GM03348 (cell line): Measurements from ENCODE around the gene CLIP4.
"Not testable (repeated sequence)": the region's sequence is repeated elsewhere in the genome, so short reads cannot be mapped to it uniquely, and the experiment has no call there.

Experiments used
- DNase-seq: peaks from one replicate; pipeline ENCODE4 v3.0.0; 2012; ENCODE audit warnings: low spot score

Gene CLIP4

GRCh38 chr2:29100564-29100963 is 14.7 kb upstream of the CLIP4 start:
- DNase-seq = no peak

- DNase-seq = no peak
Measured at GRCh38 chr2:29104688-29105087, 10.5 kb upstream of the CLIP4 start.

- DNase-seq = no peak
Measured at GRCh38 chr2:29105375-29105774, 9.8 kb upstream of the CLIP4 start.

GRCh38 chr2:29106256-29106655 is 9.0 kb upstream of the CLIP4 start:
- DNase-seq = no peak

- DNase-seq = no peak
Measured at GRCh38 chr2:29106980-29107388, 8.2 kb upstream of the CLIP4 start.

- DNase-seq = not testable (repeated sequence)
Measured at GRCh38 chr2:29107547-29107946, 7.7 kb upstream of the CLIP4 start.

GRCh38 chr2:29108225-29108624 is 7.0 kb upstream of the CLIP4 start:
- peak; percentile 53 for DNase-seq

- DNase-seq = no peak
Measured at GRCh38 chr2:29109246-29109645, 6.0 kb upstream of the CLIP4 start.

- DNase-seq = no peak
Measured at GRCh38 chr2:29110916-29111535, 4.2 kb upstream of the CLIP4 start.

- no peak for DNase-seq
Measured at GRCh38 chr2:29112379-29112778, 2.8 kb upstream of the CLIP4 start.

- no peak for DNase-seq
Measured at GRCh38 chr2:29113027-29113686, 2.1 kb upstream of the CLIP4 start.

GRCh38 chr2:29113891-29114321 is 1.3 kb upstream of the CLIP4 start:
- DNase-seq = peak; percentile 56

- DNase-seq = no peak
Measured at GRCh38 chr2:29114586-29114945, 649 bp upstream of the CLIP4 start.

- DNase-seq = peak; percentile 59
Measured at GRCh38 chr2:29115797-29116781, 874 bp downstream of the CLIP4 start.

- DNase-seq = peak; percentile 55
Measured at GRCh38 chr2:29117636-29118303, 2.6 kb downstream of the CLIP4 start.

GRCh38 chr2:29119211-29119610 is 4.0 kb downstream of the CLIP4 start:
- no peak for DNase-seq

- no peak for DNase-seq
Measured at GRCh38 chr2:29120846-29121245, 5.6 kb downstream of the CLIP4 start.

- DNase-seq = peak; percentile 66
Measured at GRCh38 chr2:29123617-29124349, 8.6 kb downstream of the CLIP4 start.

- no peak for DNase-seq
Measured at GRCh38 chr2:29124504-29124903, 9.3 kb downstream of the CLIP4 start.

- DNase-seq = peak; percentile 42
Measured at GRCh38 chr2:29129586-29130281, 14.5 kb downstream of the CLIP4 start.

GRCh38 chr2:29130295-29130694 is 15.1 kb downstream of the CLIP4 start:
- peak; percentile 65 for DNase-seq
